Hepatocyte (in vitro differentiated cells): Measurements from ENCODE around the gene SCG5.

Source experiments
- CTCF ChIP-seq: fragments of 200-600 bp; sonication (generic); IDR thresholded peaks from 2 replicates; pipeline ENCODE4 v1.5.1; 2016; ENCODE audit warnings: antibody characterized with exemption, mild to moderate bottlenecking; ENCODE audit not compliant: poor library complexity
- EZH2phosphoT487 ChIP-seq: fragments of 200-600 bp; sonication (generic); IDR thresholded peaks from one replicate; pipeline ENCODE4 v1.6.1; 2018; ENCODE audit warnings: antibody characterized with exemption, mild to moderate bottlenecking, low read depth, moderate library complexity; ENCODE audit not compliant: unreplicated experiment, severe bottlenecking

GRCh38 chr15:32656496-32656895, 15.0 kb downstream of the SCG5 start:
- no peak for TF ChIP-seq EZH2phosphoT487
- TF ChIP-seq CTCF: no peak
